NCI-H2196 (cell line): ENCODE results near the gene RRP1.

Experiments used
- DNase-seq: peaks from one replicate; lab custom pipeline; 2025; ENCODE audit not compliant: unreplicated experiment; lab: John Stamatoyannopoulos, UW

The RRP1 gene

DNA sequence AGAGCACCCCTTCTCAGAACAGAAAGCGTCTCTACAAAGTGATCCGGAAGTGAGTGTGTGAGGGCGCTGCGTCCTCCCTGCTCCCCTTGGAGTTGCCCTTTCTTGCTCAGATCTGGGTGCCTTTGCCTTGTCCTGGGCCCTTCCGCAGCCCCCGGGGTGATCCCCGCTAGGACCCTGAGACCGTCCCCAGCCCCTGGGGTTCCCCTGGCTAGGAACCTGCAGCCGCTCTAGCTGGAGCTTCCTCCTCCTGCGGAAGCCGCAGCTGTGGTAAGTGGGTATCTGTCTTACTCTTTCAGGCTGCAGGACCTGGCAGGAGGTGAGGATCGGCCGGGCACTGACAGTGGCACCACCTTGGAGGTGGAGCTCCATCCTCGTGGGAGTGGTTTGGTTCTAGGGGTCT lies 11.2 kb downstream of the RRP1 start:
- no peak for DNase-seq

DNA sequence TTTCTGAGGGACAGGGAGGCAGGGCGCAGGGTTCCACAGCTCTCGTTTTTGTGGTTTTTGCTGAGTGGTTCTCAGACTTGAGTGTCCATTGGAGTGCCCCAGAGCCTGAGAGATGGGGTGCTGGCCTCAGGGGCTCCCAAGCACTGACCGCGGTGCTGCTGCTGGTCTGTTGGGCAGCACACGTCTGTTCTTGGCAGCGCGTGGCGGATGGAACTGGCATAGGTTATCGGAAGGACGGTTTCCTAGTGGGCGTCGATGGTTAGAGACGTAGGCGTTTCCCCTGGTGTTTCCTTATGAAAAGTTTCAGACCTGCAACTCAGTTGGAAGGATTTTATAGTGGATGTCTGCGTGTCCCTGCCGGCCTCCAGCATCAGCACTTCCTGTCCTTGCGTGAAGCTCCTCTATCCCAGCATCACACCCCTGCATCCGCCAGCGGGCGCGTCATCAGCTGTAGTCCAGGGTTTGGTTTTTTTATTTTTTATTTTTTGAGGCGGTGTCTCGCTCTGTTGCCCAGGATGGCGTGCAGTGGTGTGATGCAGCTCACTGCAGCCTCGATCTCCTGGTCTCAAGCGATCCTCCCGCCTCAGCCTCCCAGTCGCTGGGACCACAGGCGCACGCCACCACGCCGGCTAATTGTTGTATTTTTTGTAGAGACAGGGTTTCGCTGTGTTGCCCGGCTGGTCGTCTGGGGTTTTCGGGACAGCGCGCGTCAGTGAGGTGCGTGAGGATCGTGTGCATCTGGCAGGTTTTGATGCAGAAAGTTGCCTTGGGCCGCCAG lies 11.8 kb downstream of the RRP1 start:
- no peak for DNase-seq

DNA sequence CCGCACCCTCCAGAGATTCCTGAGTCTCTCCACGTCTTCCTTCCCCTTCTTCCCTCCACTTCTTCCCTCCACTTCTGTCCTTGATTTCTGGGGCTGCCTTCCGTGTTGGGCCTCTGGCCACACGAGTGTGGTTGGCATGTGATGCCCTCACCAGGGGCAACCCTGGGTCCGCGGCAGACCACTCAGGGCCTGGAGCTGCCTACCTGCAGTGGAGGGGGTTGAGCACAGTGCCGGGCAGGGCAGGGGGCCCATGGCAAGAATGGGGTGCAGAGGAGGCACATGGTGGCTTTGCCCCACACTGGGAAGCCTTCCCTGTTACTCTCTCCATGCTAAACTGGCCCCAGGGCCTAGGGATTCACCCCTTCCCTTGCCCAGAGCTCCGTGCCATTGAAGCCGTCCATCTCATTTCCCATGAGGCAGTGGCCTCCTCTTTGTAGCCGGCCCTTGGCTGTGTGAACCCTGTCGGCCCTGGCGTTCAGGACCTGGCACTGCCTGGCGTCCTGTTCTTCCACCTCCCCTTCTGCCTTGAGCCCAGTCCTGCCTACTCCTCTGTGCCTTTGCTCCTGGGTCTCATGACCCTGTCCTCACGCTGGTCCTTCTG lies 13.4 kb downstream of the RRP1 start:
- no peak for DNase-seq

DNA sequence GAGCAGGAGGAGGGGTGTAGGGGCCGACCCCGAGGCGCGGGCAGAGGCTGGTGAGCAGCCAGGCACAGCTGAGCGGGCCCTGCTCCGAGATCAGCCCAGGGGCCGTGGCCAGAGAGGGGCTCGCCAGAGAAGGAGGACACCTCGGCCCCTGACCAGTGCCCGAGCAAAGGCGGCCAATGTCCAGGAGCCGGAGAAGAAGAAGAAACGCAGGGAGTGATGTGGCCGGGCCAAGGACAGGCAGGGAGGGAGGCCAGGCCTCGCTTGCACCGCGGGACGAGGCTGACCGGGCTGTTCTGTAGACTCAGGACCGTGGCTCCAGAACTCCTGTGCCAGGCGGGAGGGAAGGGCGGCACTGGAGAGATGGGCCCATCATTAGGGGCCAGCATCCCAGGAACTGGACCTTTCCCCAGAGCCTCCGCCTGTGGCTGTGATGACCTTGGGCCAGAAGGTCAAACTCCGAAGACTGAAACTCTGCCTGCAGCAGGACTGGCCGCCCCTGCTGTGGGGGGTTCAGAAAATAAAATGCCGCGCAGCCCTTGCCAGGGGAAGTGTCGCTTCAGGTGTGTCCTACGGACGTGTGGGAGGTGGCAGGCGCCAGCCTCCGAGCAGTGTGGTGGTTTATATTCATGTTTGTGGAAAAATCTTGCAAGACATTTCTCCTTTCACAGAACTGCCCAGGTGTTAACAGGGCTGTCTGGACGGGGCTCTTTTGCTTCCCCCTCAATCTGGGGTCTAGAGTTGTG lies 14.4 kb downstream of the RRP1 start:
- DNase-seq = no peak

DNA sequence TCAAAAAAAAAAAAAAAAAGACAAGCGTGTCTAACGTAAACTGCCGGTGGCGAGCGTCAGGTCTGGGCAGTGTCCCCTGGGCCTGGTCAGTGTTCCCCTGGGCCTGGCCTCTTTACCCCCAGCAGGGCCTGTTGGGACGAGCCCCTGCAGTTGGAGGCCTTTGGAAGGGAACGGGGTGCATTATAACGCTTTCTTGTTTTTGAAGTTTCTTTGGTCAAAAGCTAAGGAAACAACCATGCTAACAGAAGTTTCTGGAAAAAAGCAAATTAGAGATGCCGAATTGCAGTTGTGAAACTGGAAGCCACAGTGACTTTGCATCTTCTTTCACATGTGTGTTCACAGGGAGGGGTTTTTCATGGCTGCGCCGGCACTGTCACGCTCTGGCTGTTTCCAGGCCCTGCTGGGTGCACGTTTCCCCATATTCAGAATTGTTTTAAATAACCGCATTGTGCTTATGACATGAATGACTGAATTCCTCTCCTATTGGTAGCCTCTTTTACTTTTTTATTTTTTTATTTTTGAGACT lies 16.0 kb downstream of the RRP1 start:
- DNase-seq = no peak

DNA sequence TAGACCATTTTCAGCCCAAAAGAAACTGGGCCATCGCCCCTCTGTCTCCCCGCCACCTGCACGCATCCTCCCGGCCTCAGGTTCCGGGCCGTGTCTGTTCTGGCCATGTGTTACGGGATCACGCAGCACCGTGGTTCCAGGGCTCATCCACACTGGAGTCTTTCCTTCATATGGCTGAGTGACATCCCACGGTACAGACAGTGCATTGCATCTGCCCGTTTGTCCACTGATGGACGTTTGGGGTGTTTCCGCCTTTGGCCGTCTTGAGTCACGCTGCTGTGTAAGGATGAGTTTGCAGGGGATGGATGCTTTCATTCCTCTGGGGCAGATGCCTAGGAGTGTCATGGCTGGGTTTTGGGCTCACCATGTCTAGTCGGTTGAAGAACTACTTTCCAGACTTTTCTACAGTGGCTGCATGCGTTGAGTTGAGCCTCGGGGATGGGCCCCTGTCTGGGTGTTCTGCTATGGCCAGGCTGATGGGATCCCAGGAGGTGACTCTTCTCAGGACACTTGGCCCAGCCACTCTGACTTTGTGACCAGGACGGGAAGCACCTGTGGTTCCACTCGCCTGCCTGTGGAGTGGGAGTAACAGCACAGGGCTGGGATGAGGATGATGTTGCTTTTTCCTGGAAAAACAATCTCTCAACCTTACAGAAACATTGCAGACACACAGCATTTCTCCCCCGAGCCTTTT lies 16.8 kb downstream of the RRP1 start:
- no peak for DNase-seq

DNA sequence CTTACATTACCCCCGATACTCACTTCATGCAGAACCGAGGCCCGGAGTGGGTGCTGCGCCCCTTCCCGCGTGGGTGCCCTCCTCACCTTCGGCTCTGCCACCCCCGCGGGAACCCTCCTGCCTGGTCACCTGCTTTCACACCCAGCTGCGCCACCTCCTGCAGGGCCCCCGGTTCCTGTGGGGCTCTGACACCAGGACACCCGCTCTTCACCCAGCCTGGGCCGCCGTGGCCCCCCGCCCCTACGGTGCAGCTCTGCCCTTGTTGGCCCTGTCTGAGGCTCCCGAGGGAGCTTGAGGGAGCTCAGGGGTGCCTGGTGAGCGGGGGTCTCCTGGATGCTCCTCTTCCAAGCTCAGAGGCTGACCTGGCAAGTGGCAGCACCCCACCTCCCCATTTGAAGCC lies 19.0 kb downstream of the RRP1 start:
- DNase-seq = no peak

DNA sequence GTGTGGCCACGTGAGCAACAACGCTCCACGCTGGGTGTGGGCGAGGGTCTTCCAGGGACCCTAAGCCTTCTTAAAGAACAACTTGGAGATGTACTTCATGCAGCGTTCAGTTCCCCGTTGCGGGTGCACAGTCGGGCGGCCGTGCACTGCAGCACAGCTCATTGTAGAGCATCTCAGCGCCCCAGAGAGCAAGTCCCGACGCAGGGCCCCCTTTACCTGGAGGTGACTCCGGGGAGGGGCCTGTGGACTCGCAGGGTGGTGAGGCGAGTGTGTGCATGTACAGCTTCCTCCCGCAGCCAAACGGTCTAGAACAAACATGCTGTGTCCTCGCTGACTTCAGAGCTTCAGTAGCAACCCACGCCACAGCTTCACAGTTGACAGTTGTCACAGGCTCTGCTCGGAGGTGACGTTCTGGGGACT lies 19.5 kb downstream of the RRP1 start:
- no peak for DNase-seq

DNA sequence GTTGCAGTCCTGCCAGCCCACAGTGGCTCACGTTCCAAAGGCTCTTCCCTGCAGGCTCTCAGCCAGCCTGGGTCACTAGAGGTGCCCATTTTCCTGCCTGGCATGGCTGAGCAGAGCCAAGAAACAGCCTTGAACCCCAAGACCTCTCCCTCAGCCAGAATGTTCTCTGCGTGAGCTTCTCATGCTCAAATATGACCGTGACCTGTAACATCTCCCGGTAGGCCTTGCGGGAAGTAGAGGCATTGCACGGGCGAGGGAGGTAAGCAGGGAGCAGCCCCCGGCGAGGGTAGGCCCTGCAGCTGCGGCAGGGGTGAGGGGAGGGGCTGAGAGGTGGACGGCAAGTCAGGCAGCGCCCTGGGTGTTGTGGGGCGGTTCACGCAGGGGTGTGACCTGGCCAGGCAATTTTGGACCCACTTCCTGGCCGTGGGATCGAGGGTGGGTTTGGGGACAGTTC lies 20.0 kb downstream of the RRP1 start:
- no peak for DNase-seq

DNA sequence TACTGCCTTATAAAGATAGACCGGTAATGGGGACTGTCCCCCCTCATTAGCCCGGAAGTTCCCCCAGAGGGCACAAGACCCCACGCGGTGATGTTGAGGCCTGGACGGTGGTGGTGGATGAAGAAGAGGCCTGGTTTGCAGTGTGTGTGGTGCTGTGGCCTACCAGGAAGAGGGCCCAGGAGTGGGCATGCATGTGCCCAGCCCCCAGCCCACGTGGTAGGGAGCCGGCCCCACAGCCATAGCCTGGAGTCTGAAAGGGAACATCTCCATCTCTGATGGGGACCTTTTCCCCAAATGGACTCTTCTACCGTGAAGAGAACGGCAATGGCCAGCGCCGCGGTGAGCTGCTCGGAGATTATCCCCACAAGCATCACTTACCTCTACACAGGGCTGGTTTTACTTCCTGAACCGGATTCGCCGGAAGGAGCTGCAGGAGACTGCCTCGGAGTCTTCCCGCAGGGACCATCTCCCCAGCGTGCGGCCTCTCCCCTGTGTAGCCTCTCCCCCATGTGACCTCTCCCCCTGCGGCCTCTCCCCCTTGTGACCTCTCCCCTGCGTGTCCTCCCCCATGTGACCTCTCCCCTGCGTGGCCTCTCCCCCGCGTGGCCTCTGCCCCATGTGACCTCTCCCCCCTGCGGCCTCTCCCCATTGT lies 20.6 kb downstream of the RRP1 start:
- no peak for DNase-seq

DNA sequence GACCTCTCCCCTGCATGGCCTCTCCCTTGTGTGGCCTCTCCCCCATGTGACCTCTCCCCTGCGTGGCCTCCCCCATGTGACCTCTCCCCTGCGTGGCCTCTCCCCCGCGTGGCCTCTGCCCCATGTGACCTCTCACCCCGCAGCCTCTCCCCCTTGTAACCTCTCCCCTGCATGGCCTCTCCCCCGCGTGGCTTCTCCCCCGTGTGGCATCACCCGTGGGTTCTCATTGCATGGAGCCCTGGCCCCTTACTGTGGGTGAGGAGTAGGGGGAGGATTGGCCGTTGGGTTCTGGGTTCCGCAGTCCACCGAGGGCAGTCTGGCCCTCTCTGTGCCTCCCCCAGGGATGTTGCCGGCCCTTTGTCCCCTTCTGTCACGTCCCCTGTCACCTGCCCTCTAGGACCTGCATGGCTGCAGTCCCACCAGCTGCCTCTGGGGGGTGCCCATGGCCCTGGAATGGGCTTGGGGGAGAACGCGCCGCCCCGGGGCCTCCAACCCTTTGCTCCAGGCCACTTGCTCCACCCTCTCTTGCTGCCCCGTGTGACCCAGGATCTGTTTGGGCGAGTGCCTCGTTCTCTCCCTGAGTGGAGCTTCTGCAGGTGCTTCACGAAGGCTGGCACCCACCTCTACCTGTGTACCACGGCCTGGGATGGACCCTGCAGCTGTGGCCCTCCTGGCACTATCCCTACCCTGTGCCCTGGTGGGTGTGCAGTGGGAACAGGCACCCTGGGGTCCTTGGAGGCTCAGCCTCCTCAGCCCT lies 21.3 kb downstream of the RRP1 start:
- peak; percentile 90 for DNase-seq

DNA sequence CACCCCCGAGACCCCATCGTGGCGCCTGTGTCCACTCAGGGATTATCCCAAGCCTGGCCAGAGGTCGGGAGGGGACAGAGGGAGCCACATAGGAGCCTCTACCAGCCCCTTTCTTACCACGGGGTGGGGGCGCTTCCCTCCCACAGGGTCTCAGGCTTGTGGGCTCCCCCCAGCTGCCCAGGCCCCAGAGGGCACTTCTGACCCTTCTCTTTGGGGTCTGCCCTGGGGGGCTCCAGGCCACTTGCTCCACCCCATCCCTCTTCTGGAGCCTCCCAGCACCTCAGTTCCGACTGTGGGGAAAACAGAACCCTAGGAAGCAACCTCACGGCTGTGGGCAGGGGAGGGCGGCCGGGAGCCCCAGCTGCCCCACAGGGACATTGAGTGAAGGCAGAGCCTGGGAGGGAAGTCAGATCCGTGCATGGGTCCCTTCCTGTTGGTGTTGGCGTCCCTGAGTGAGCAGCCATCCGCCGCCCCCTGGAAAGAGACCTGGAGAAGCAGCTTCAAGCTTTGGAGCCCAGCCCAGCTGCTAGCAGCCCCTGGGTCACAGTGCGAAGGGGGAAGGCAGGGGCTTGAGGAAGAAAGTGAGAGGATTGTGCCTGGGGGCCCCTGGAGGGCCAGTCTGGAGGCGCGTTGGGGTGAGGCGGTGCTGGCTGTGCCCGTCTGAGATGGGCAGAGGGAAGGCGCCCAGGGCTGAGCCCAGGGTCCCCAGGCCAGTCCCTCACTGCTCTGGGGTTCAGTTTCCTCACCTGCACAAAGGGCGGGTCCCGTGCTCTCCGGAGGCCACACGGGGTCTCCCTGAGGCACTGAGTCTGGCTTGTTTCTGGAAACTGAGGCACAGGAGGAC lies 22.1 kb downstream of the RRP1 start:
- DNase-seq = no peak

DNA sequence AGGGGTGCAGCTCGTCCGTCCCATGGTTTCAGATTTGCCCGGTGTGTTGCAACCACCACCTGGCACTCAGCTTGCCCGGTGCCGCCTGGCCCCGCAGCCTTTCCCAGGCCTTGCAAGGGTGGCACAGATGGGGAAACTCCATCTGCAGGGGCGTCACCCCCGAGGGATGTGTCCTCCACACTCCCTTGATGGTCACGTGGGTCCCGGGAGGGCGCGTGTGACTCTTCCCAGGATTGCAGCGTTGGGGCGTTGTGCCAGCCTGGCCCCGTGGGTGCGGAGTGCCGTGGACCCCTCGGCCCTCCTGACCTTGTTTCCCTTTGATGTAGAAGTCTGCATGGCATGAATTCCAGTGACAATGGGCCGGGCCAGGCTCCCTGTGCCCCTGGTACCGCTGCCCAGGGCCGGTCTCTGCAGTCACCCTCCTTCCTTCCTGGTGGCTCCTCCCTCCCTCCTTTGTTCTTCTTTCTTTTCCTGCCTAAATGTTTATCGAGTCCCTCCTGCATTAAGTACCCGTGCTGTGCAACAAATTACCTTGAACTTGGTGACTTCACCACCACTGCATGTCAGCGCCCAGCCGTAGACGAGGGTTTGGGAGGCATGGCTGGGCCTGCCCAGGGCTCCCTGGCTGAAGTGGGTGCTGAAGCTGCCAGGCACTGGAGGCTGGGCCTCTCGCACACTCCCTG lies 22.9 kb downstream of the RRP1 start:
- peak; percentile 71 for DNase-seq

DNA sequence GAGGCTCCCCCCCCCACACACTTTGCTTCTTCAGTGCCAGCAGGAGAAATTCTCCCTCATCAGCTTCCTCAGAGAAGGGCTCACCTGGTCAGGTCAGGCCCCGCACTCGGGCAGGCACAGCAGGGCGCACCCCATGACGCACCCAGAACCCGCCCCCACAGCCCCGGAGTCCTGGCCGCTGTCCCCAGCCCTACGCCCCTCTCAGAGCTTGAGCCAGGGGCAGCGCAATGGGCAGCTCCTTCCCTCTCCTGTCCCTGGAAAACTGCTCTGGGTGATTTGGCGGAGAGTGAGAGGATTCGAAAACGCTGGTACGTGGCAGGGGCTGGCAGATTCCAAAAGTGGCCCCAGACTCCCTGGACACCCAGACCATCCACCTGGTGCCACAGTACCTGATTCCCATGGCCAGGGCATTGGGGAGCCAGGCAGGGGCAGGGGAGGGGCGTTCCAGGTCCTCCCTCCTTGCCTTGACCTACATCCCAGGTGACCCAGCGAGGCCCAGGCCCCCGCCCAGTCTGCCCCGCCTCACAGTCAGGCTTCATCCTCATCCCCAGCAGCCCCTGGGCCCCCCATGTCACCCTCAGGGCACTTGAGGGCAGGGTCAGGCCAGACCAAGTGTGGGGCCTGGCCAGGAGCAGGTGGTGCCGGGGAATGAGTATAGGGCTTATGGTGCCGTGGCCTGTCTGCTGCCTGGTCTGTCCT lies 23.7 kb downstream of the RRP1 start:
- no peak for DNase-seq

DNA sequence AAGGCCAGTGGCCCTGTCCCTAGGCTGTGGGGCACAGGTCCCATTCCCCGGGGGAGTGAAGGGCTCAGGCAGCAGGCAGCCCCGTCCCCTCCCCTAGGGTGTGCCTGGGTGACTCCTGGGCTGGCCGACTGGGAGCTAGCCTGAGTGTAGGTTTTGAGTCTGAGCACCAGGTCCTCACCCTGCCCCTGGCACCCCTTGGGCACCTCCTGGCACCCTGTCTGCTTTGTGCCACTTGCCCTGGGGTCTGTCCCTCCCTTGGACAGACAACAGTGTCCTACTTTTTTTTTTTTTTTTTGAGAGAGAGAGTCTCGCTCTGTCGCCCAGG lies 24.2 kb downstream of the RRP1 start:
- DNase-seq = no peak

DNA sequence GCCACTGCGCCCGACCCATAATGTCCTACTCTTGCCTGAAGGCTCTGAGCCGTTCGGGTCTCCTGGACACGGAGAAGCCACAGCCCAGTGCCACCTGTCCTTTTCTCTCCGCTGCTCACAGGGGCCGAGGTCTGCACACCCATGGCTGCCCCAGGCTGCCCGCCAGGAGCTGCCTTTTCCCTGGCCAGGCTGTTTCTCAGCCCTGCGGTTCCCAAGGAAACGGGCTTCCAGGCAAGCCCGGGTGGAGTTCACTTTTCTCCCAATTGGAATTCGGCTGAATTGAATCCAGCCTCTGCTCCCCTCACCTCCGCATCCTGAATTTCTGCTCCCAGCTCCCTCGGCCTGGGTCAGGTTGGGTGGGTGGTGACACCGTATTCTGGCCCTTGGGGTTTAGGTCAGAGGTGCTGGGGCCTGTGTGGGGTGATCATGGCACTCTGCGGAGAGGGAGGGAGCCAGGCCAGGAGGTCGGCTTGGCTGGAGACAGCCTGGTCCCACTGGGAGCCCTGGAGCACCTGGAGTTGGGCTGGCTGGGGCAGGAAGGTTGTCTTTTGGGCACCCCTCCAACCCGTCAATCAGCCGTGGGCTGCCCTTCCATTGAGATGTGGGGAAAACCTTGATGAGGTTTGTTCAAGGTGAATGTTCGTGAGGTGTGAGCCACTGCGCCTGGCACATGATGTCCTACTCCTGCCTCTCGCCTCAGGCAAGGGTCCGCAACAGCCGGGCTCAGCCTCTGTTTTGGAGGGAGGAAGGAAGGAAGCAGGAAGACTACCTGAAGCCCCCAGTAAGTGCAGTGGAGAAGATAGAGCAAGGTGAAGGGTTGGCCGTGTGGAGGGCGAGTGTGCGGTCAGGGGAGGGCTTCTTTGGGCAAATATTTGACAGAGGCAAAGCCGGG lies 25.1 kb downstream of the RRP1 start:
- no peak for DNase-seq

DNA sequence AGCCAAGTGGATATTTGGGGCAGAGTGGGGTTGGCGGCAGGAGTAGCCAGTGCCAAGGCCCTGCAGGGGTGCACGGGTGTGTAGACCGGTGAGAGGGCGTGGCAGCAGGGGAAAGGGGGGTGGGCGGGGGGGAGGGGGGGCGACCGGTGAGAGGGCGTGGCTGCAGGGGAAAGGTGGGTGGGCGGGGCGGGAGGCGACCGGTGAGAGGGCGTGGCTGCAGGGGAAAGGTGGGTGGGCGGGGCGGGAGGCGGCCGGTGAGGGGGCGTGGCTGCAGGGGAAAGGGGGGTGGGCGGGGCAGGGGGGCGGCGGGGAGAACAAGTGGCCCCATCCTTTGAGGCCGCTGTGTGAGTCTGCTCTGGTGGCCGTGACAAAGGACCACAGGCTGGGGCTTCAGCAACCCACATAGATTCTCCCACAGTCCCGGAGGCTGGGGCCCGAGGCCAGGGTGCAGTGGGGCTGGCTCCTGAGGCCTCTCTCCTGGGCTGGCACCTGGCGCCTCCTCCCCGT lies 25.8 kb downstream of the RRP1 start:
- no peak for DNase-seq
